ENCODE measurements around the gene PAX4. TPM values are rescaled to one million over a fixed set of nuclear protein-coding genes. Genes with fewer than 3 reads are reported as not detected.

The PAX4 gene
- total RNA-seq, 1 donor from 2014 or later = not detected

DNA sequence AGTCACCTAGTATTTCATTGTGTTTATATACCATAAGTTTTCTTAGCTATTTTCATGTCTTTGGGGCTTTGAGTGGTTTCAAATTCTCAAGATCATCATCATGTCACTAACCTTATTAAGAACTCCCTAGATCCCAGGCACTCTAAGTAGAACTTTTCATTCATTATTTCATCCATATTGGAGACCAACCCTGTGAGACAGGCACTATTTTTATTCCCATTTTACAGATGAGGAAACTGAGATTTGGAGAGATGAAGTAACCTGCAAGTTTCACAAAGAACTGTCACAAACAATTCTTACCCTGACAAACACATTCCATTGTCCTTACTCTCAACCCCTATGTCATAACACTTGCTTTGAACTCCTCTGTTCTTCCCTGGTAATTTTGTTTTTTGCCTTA is 20.3 kb upstream of the PAX4 start:
- Histone ChIP-seq H3K9me3 (ENCODE audit: low read depth) (no peaks in the 10 kb centered on the region), H3F3A (ENCODE audit: low read depth) (peaks cover 8% of the 10 kb centered on the region), H3K4me3 (no peak overlapping the region), H3K9ac (no peak overlapping the region), H3K27ac (no peak overlapping the region), H3K79me2 (ENCODE audit: low read depth) (no peaks in the 10 kb centered on the region), H3K36me3 (no peaks in the 10 kb centered on the region), H3K27me3 (no peaks in the 10 kb centered on the region), H2AFZ (replicated peaks) (no peak overlapping the region), H3K4me1 (peaks cover 15% of the 10 kb centered on the region), H3K4me2 (no peak overlapping the region), H4K20me1 (ENCODE audit: low read depth) (no peaks in the 10 kb centered on the region)
- no peak overlapping the region for H3K4me3 Mint-ChIP-seq
- TF ChIP-seq EZH2phosphoT487 (IDR thresholded peaks at IDR 0.05) = no peak
- TF ChIP-seq, protein P1, sequence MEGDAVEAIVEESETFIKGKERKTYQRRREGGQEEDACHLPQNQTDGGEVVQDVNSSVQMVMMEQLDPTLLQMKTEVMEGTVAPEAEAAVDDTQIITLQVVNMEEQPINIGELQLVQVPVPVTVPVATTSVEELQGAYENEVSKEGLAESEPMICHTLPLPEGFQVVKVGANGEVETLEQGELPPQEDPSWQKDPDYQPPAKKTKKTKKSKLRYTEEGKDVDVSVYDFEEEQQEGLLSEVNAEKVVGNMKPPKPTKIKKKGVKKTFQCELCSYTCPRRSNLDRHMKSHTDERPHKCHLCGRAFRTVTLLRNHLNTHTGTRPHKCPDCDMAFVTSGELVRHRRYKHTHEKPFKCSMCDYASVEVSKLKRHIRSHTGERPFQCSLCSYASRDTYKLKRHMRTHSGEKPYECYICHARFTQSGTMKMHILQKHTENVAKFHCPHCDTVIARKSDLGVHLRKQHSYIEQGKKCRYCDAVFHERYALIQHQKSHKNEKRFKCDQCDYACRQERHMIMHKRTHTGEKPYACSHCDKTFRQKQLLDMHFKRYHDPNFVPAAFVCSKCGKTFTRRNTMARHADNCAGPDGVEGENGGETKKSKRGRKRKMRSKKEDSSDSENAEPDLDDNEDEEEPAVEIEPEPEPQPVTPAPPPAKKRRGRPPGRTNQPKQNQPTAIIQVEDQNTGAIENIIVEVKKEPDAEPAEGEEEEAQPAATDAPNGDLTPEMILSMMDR (IDR thresholded peaks at IDR 0.05) = no peak
- TF ChIP-seq EZH2 (IDR thresholded peaks at IDR 0.05) = no peak
- H3K27me3 Mint-ChIP-seq (ENCODE audit: insufficient read depth, low read depth) = no peaks in the 10 kb centered on the region
- DNase-seq (ENCODE audit: low spot score) = no peak
- peaks cover 9% of the 10 kb centered on the region for H3K4me1 Mint-ChIP-seq
- no peaks in the 10 kb centered on the region for H3K9me3 Mint-ChIP-seq
- H3K36me3 Mint-ChIP-seq = no peaks in the 10 kb centered on the region
- H3K27ac Mint-ChIP-seq = no peak overlapping the region

DNA sequence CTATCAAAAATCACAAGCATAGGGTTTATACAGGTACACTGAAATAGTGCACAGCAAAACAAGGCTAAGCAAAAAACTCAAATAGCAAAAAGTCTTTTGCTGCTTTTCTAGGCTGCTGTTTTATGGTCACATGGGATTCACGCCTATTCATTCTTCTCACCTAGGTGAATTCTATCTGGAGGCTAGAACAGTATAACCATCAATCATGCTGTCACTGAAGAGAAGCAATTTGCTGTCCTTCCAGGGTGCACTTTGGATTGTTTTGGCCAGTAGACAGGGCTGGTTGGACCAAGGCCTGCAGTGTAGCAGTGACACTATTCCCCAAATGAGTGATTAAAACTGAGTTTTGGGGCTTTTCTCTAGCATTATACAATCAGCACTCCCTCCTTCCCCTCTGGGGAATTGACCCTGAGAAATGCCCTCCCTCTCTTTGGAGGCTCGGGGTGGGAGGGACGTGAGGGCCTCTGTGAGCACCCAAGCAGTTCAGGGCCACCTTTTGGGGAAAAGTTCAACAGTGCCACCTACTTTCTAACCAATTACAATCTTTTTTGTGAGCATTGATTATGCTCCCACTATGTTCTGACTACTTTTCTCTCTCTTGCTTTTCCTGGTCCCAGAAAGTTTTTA is 17.8 kb upstream of the PAX4 start:
- Histone ChIP-seq H3F3A (ENCODE audit: low read depth) (no peaks in the 10 kb centered on the region), H3K27ac (no peak overlapping the region), H3K79me2 (ENCODE audit: low read depth) (no peaks in the 10 kb centered on the region), H3K36me3 (no peaks in the 10 kb centered on the region), H3K9ac (no peak overlapping the region), H3K4me3 (no peak overlapping the region), H2AFZ (replicated peaks) (no peak overlapping the region), H4K20me1 (ENCODE audit: low read depth) (no peaks in the 10 kb centered on the region), H3K4me2 (no peak overlapping the region), H3K27me3 (no peaks in the 10 kb centered on the region), H3K9me3 (ENCODE audit: low read depth) (no peaks in the 10 kb centered on the region), H3K4me1 (no peaks in the 10 kb centered on the region)
- H3K36me3 Mint-ChIP-seq = no peaks in the 10 kb centered on the region
- H3K4me3 Mint-ChIP-seq = no peak overlapping the region
- peaks cover 2% of the 10 kb centered on the region for H3K27me3 Mint-ChIP-seq (ENCODE audit: insufficient read depth, low read depth)
- H3K9me3 Mint-ChIP-seq = no peaks in the 10 kb centered on the region
- TF ChIP-seq EZH2phosphoT487 (IDR thresholded peaks at IDR 0.05) = no peak
- TF ChIP-seq, protein P1 (IDR thresholded peaks at IDR 0.05) = no peak
- TF ChIP-seq EZH2 (IDR thresholded peaks at IDR 0.05) = no peak
- DNase-seq (ENCODE audit: low spot score) = no peak
- H3K4me1 Mint-ChIP-seq = no peaks in the 10 kb centered on the region
- H3K27ac Mint-ChIP-seq = no peak overlapping the region

DNA sequence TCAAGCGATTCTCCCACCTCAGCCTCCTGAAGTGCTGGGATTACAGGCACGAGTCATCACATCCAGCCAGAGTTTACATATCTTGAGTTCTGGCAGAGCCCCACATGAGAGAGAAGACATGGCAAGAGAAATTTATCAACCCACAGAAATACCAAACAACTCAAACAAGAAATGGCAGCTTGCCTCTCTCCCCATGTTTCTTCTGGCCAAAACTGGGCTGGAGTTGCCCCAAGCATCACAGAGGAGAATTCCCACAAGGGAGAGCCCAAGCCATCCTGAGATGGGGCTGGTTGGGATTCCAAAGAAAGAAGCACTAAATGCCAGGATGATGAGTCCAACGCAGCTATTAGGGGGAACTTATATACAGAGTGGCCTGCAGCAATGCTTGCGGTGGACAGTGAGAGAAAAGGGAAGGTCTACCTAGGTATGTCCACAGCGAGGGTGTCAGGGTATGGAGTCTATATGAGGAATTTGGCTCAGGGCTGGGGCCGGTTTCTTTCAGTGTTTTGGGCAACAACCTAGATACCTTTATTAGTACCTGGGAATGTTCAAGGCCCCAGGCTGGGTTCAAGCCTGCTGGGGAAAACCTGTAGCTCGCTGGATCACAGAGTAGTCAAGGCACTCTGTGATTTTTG is 14.5 kb upstream of the PAX4 start:
- no peaks in the 10 kb centered on the region for H3K4me1 Mint-ChIP-seq
- H3K27me3 Mint-ChIP-seq (ENCODE audit: insufficient read depth, low read depth) = peaks cover 2% of the 10 kb centered on the region
- H3K4me2 ChIP-seq = no peak overlapping the region
- no peaks in the 10 kb centered on the region for H3K4me1 ChIP-seq
- H2AFZ ChIP-seq (replicated peaks) = no peak overlapping the region
- no peak overlapping the region for H3K4me3 ChIP-seq
- H3K9me3 Mint-ChIP-seq = no peaks in the 10 kb centered on the region
- TF ChIP-seq EZH2 (IDR thresholded peaks at IDR 0.05) (no peak), EZH2phosphoT487 (IDR thresholded peaks at IDR 0.05) (no peak)
- TF ChIP-seq, protein P1 (IDR thresholded peaks at IDR 0.05) = no peak
- no peak overlapping the region for H3K27ac Mint-ChIP-seq
- H3K9me3 ChIP-seq (ENCODE audit: low read depth) = no peaks in the 10 kb centered on the region
- H3K4me3 Mint-ChIP-seq = no peak overlapping the region
- H3K27ac ChIP-seq = no peak overlapping the region
- no peak overlapping the region for H3K9ac ChIP-seq
- no peaks in the 10 kb centered on the region for H3K27me3 ChIP-seq
- no peaks in the 10 kb centered on the region for H3K36me3 Mint-ChIP-seq
- no peaks in the 10 kb centered on the region for H3K79me2 ChIP-seq (ENCODE audit: low read depth)
- no peaks in the 10 kb centered on the region for H3K36me3 ChIP-seq
- DNase-seq (ENCODE audit: low spot score) = no peak
- no peaks in the 10 kb centered on the region for H4K20me1 ChIP-seq (ENCODE audit: low read depth)
- no peaks in the 10 kb centered on the region for H3F3A ChIP-seq (ENCODE audit: low read depth)

All from neural progenitor cell (in vitro differentiated cells).